ENCODE results near the gene KRT34. TPM values are rescaled to one million over a fixed set of nuclear protein-coding genes. Genes with fewer than 3 reads are reported as not detected.
A peak's percentile ranks its signal among the peaks of the same experiment; 100 is the strongest.

Gene KRT34
- total RNA-seq, 2 donors from 2014 or later = not detected

DNA sequence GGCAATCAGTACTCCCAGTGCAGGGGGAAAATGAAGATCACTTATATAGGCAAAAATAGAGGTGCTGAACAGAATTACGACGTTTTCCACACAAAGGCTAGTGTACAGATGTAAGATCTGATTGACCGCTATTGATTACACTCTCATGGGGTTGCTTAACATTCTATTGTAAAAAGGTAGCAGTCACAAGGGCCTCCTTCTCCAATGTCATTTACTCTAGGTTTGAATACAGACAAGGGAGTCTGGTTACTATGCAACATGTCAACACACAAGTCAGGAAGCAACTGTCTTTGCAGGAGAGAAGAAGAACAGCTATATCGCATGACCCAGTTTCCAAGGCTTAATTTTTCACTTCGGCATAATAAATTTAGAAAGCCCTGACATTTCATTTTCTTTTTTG, 34.4 kb upstream of the KRT34 start:
- peak; percentile 37 for ATAC-seq
- peaks cover 9% of the 10 kb centered on the region for H3K36me3 Mint-ChIP-seq (ENCODE audit: low read depth)
- H3K9me3 ChIP-seq (ENCODE audit: control insufficient read depth, low read length, poor library complexity, severe bottlenecking) = no peaks in the 10 kb centered on the region

DNA sequence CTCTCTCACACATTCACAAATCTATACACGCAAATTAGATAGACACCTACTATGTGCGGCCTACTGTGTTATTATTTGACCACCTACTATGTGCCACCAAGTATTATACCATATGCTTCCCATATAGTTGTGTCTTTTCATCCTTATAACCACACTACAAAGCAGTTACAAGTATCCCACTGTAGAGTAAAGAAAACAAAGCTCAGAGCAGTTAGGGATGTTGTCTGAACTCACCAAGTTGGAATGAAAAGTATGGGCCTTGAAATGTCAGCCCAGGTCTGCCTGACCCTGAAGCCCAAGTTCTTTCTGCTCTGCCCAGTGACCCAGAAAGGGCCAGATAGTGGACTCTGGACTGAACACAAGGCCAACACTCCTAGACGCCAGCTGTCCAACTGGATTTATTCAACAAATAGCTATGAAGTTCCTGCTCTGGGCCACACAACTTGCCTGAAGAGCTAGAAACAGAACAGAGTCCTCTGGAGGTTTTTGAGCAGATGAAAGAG, 33.8 kb upstream of the KRT34 start:
- DNase-seq (no peak), ATAC-seq (no peak)
- H3K27me3 Mint-ChIP-seq = peaks cover 12% of the 10 kb centered on the region
- H3K4me1 Mint-ChIP-seq = peaks cover 14% of the 10 kb centered on the region
- peaks cover 9% of the 10 kb centered on the region for H3K36me3 Mint-ChIP-seq (ENCODE audit: low read depth)
- H3K9me3 ChIP-seq (ENCODE audit: control insufficient read depth, low read length, poor library complexity, severe bottlenecking) = no peaks in the 10 kb centered on the region
- H3K27ac Mint-ChIP-seq = peak overlapping the region; percentile 65
- H3K4me3 Mint-ChIP-seq = no peak overlapping the region

More for the DNA sequence above, 34.4 kb upstream of the KRT34 start:
- peaks cover 12% of the 10 kb centered on the region for H3K27me3 Mint-ChIP-seq
- H3K4me1 Mint-ChIP-seq = peaks cover 16% of the 10 kb centered on the region
- H3K4me3 Mint-ChIP-seq = no peak overlapping the region
- H3K27ac Mint-ChIP-seq = peak overlapping the region; percentile 65
- DNase-seq = no peak

DNA sequence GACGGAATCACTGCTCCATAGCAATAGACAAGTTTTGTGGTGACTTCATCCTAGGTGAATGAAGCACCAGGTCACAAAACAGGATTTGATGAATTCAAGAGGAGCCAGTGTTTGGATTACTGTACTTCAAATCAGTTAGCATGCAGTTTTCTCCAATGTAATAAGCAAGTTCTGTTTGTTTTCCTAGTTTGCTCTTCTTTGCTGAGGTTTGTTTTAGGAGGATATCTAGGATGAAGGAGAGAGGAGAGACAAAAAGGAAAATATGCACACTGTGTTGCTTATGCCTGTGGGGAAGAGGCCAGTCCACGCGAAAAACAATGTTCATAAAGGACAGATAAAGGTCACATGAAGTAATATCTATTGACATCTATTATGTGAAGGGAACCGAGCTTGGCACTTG, 33.3 kb upstream of the KRT34 start:
- H3K9me3 ChIP-seq (ENCODE audit: control insufficient read depth, low read length, poor library complexity, severe bottlenecking) = no peaks in the 10 kb centered on the region
- no peak for ATAC-seq
- Mint-ChIP-seq H3K4me1 (peaks cover 14% of the 10 kb centered on the region), H3K27ac (no peak overlapping the region), H3K27me3 (peaks cover 10% of the 10 kb centered on the region), H3K4me3 (no peak overlapping the region), H3K36me3 (ENCODE audit: low read depth) (peaks cover 9% of the 10 kb centered on the region)
- no peak for DNase-seq

DNA sequence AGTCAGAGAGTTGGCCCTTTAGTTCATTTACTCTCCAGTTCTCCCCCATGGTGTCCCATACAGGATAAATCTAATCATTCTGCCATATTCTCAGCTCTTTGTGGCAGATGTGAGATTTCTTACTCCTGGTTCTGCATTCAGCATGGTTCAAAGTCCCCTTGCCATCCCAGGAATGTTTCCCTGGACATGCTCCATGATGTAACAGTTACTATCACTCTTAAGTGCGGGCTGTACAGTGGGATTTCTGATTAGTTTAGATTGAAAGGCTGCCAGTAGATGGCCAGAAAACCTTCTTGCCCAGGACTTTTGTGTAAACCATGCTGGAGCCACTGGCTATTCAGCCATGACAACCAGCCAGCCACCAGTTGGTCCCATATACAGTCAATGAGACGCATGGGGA, 31.9 kb upstream of the KRT34 start:
- H3K36me3 Mint-ChIP-seq (ENCODE audit: low read depth) = peaks cover 11% of the 10 kb centered on the region
- H3K27ac Mint-ChIP-seq = peak overlapping the region; percentile 3
- H3K27me3 Mint-ChIP-seq = no peaks in the 10 kb centered on the region
- DNase-seq = no peak
- peaks cover 22% of the 10 kb centered on the region for H3K4me1 Mint-ChIP-seq
- H3K4me3 Mint-ChIP-seq = no peak overlapping the region
- no peak for ATAC-seq
- H3K9me3 ChIP-seq (ENCODE audit: control insufficient read depth, low read length, poor library complexity, severe bottlenecking) = no peaks in the 10 kb centered on the region

DNA sequence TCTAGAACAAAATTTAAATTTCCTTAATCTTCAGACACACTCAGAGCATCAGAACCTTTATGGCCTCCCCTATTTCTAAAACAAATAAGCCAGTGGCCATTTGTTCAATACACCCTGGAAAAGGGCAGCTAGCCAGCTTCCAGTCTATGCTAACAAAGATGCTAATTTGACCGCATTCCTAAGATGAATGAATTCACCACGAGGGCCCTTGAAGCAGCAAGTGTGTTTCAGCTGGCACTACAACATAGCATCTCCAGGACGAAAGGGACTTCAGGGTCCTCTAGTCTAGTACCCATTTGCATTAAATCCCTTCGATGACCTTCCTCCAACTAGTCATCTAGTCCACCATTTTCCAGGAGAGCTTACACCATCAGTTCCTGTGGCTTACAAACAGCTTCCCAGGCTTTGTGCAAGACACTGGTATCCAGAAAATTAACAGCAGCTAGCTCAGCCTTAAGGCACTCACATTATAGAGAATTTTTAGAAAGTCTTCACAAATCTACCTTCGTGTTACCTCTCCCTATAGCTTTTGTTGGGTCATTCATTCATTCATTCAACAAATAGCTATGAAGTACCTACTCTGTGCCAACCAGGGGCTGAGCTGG, 31.3 kb upstream of the KRT34 start:
- Mint-ChIP-seq H3K4me1 (peaks cover 25% of the 10 kb centered on the region), H3K36me3 (ENCODE audit: low read depth) (peaks cover 11% of the 10 kb centered on the region), H3K4me3 (no peak overlapping the region), H3K27ac (peak overlapping the region; percentile 3), H3K27me3 (no peaks in the 10 kb centered on the region)
- DNase-seq (no peak), ATAC-seq (no peak)
- H3K9me3 ChIP-seq (ENCODE audit: control insufficient read depth, low read length, poor library complexity, severe bottlenecking) = no peaks in the 10 kb centered on the region

DNA sequence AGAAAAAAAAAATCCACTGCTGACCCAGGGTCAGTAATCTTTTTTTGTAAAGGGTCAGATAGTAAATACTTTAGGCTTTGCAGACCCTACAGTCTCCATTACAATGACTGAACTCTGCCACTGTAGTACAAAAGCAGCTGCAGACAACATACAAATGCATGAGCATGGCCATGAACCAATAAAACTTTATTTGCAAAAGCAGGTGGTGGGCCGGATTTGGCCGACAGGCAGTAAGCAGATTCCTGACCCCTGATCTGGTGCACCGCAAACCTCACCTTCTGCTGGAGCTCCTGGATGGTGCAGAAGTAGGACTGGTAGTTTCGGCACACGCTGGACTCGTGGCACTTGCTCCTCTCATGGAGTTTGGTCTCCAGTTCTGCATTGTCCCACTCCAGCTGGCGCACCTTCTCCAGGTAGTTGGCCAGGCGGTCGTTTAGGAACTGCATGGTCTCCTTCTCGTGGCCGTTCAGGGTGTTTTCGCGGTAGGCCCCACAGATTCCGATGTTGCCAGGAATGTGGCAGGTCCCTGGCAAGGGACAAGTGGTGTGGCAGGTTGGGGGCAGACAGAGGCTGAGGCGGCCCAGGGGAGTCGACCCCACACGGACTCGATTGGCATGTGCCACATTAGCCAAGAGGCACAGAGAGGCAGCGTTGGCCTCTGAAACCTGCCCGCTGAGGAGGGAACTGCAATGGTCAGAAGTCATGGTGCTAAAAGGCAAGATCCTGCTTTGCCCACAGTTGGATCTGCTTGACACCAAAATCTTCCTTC, 29.1 kb upstream of the KRT34 start:
- Mint-ChIP-seq H3K27me3 (no peaks in the 10 kb centered on the region), H3K4me3 (no peak overlapping the region), H3K27ac (no peak overlapping the region), H3K4me1 (peaks cover 15% of the 10 kb centered on the region), H3K36me3 (ENCODE audit: low read depth) (peaks cover 6% of the 10 kb centered on the region)
- ATAC-seq (no peak), DNase-seq (no peak)
- no peaks in the 10 kb centered on the region for H3K9me3 ChIP-seq (ENCODE audit: control insufficient read depth, low read length, poor library complexity, severe bottlenecking)

DNA sequence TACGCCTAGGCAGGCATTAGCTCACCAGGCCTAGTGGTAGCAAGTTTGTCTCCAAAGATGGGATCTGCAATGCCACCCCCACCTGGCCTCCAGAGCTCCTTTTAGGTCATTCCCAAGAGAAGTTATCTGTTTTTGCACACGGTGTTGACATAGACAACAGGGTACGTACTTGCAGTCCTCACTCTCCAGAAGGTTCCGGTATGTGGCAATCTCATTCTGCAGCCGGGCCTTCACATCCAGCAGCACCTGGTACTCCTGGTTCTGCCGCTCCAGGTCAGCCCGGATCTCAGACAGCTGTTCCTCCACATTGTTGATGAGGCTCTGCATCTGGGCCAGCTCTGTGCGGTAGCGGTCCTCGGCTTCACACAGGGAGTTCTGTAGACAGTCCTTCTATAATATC, 25.1 kb upstream of the KRT34 start:
- H3K27ac Mint-ChIP-seq = no peak overlapping the region
- DNase-seq = no peak
- H3K4me3 Mint-ChIP-seq = no peak overlapping the region
- H3K9me3 ChIP-seq (ENCODE audit: control insufficient read depth, low read length, poor library complexity, severe bottlenecking) = no peaks in the 10 kb centered on the region
- ATAC-seq = no peak
- H3K27me3 Mint-ChIP-seq = no peaks in the 10 kb centered on the region
- peaks cover 41% of the 10 kb centered on the region for H3K4me1 Mint-ChIP-seq
- H3K36me3 Mint-ChIP-seq (ENCODE audit: low read depth) = peaks cover 2% of the 10 kb centered on the region

DNA sequence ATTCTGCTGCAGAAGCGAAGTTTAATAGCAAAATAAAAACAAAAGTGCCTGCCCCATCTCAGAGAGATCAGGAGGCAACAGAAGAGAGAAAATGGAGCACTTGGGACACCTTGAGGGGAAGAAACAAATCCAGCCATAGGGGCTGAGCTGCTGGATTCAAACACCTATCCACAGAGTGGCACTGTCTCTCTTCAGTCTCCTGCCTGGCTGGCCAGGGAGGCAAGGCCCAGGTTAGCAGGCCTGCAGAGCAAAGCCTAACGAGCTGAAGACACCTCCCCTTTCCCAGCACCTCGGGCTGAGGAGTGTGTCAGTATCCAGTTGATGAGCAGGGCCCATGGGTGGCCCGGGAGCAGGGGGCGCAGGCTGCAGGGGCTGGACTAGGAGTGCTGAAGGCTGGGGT, 24.1 kb upstream of the KRT34 start:
- peaks cover 2% of the 10 kb centered on the region for H3K36me3 Mint-ChIP-seq (ENCODE audit: low read depth)
- no peak overlapping the region for H3K27ac Mint-ChIP-seq
- no peak for ATAC-seq
- no peak overlapping the region for H3K4me3 Mint-ChIP-seq
- no peak for DNase-seq
- H3K4me1 Mint-ChIP-seq = peaks cover 41% of the 10 kb centered on the region
- H3K27me3 Mint-ChIP-seq = no peaks in the 10 kb centered on the region
- H3K9me3 ChIP-seq (ENCODE audit: control insufficient read depth, low read length, poor library complexity, severe bottlenecking) = no peaks in the 10 kb centered on the region

DNA sequence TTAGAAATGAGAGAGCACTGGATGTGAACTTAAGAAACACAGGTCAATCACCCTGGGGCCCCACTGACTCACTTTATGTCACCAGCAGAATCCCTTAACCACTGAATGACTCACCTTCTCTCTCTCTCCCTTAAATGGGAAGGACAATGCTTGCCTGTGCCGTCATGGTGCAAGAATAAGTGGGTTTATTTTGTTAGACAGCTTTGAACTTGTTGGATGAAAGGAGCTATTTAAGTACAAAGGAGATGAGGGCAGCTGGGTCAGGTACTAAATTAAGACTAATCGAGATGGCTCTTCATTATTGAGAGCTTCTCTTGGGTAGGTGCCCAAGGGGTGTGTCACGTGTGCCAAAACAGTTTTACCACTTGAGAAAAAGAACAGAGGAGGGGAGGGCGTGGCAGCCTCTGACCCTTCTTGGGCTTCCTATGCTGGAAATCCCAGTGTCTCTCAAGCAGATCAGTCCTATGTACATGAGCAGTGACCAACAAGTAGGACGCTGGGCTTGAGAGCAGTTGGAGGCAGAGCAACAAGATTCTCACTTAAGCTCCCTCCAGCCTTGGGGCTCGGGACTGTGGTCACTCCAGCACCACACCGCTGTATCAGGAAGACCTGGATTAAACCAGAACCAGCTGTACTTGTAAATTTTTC, 22.0 kb upstream of the KRT34 start:
- no peak for DNase-seq

DNA sequence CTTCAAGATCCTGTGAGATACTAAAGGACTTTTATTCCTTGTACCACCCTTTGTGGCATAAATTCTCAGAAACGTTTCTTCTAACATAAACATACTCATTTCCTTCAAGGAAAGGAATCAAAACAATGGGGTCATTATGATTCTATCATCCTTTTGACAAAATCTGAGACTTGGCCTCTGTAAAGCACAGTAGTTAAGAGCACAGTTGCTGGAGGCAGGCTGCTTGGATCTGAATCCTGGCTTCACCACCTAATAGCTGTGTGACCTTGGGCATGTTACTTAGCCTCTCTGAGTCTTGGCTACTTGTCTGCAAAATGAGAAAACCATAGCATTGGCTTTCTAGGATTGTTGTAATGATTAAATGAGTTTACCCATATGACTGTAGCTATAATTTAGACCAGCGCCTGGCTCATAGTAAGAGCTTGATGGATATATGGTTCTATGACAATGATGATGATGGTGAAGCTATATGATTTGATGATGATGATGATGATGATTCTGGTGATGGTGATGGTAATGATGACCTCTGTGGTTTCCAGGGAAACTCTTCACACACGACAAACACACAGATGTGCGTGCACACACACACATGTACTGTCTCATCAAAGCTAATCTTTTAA, 21.4 kb upstream of the KRT34 start:
- no peak for DNase-seq
- peaks cover 34% of the 10 kb centered on the region for H3K4me1 Mint-ChIP-seq
- no peaks in the 10 kb centered on the region for H3K36me3 Mint-ChIP-seq (ENCODE audit: low read depth)
- no peaks in the 10 kb centered on the region for H3K27me3 Mint-ChIP-seq
- peak overlapping the region; percentile 43 for H3K4me3 Mint-ChIP-seq
- ATAC-seq = peak; percentile 14
- H3K9me3 ChIP-seq (ENCODE audit: control insufficient read depth, low read length, poor library complexity, severe bottlenecking) = no peaks in the 10 kb centered on the region
- peak overlapping the region; percentile 46 for H3K27ac Mint-ChIP-seq

More for the DNA sequence above, 22.0 kb upstream of the KRT34 start:
- Mint-ChIP-seq H3K4me1 (peaks cover 39% of the 10 kb centered on the region), H3K4me3 (peak overlapping the region; percentile 43), H3K27me3 (no peaks in the 10 kb centered on the region), H3K36me3 (ENCODE audit: low read depth) (no peaks in the 10 kb centered on the region), H3K27ac (peak overlapping the region; percentile 46)
- peak; percentile 79 for ATAC-seq
- H3K9me3 ChIP-seq (ENCODE audit: control insufficient read depth, low read length, poor library complexity, severe bottlenecking) = no peaks in the 10 kb centered on the region

DNA sequence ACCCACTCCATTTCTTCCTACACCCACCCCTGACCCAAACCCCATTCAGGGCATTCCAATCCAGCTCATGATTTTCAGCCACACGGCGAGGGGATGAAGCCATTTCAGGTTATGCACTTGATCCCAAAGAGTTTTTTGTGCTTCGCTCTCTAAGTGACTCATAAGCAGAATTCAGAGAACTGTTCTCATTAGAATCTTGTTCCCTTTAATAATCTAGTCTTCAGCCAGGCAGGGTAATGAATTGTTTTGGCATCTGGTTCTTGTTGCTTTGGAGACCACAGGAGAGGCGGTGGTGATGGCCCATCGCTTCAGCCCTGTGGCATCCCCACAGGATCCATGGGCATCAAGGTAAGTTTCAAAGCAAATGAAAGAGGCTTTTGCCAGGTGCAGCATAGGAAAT, 20.1 kb upstream of the KRT34 start:
- Mint-ChIP-seq H3K27me3 (peaks cover 5% of the 10 kb centered on the region), H3K27ac (peak overlapping the region; percentile 46), H3K36me3 (ENCODE audit: low read depth) (no peaks in the 10 kb centered on the region), H3K4me1 (peaks cover 31% of the 10 kb centered on the region), H3K4me3 (no peak overlapping the region)
- no peaks in the 10 kb centered on the region for H3K9me3 ChIP-seq (ENCODE audit: control insufficient read depth, low read length, poor library complexity, severe bottlenecking)
- no peak for DNase-seq
- no peak for ATAC-seq

DNA sequence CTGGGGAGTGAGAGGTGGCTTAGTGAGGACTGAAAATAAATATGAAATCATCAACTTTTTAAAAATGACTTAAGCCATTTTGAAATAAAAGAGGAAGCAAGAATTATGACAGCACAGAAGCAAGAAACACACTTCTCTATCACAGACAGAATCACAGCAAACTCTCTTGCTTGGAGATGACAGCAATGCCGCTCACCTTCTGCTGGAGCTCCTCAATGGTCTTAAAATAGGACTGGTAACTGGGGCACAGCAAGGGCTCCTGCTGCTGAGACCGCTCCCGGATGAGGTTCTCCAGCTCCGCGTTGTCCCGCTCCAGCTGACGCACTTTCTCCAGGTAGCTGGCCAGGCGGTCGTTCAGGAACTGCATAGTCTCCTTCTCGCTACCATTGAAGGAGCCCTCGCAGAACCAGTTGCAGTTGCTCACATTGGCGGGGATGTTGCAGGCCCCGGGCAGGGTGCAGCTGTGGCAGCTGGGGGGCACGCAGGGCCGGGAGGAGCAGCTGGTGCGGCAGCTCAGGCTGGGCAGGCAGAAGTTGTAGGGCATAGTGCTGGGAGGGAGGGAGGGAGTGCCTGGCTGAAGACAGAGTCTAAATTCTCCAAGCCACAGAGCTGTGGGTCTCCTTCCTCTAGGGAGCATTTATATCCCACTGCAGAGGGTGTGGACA, 15.0 kb upstream of the KRT34 start, which contains the start of gene KRT31:
TSS of gene KRT31 (minus strand) at position 613 of the 665 bp plus-strand sequence. CDS start at position 544, 69 bp downstream.
- DNase-seq (no peak), ATAC-seq (no peak)
- Mint-ChIP-seq H3K27ac (no peak within 1 kb of the TSS), H3K36me3 (ENCODE audit: low read depth) (no peaks in the 10 kb centered on the region), H3K4me3 (no peak within 1 kb of the TSS), H3K4me1 (peaks cover 4% of the 10 kb centered on the region), H3K27me3 (peaks cover 19% of the 10 kb centered on the region)
- H3K9me3 ChIP-seq (ENCODE audit: control insufficient read depth, low read length, poor library complexity, severe bottlenecking) = no peaks in the 10 kb centered on the region

Measured in T-helper 17 cell (primary cell).